GM12873 (cell line): ENCODE results near the gene PSENEN.

ENCODE experiments used
- TF ChIP-seq, protein P1 (sequence below): IDR thresholded peaks from 2 replicates; pipeline ENCODE4 v1.5.1; 2012; ENCODE audit warnings: low read depth, mild to moderate bottlenecking, moderate library complexity, low read length, control low read depth; ENCODE audit not compliant: insufficient read depth; ENCODE audit errors: missing control alignments

PSENEN gene, protein sequence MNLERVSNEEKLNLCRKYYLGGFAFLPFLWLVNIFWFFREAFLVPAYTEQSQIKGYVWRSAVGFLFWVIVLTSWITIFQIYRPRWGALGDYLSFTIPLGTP

GRCh38 chr19:35745328-35746086, at the start of gene PSENEN, which contains the start of gene U2AF1L4:
Gene PSENEN, plus strand, starts transcription at chr19:35745651. Its CDS starts 280 bp downstream, at chr19:35745931.
Gene U2AF1L4, minus strand, starts transcription at chr19:35745418. Its CDS starts 27 bp downstream, at chr19:35745391.
- TF ChIP-seq, protein P1, sequence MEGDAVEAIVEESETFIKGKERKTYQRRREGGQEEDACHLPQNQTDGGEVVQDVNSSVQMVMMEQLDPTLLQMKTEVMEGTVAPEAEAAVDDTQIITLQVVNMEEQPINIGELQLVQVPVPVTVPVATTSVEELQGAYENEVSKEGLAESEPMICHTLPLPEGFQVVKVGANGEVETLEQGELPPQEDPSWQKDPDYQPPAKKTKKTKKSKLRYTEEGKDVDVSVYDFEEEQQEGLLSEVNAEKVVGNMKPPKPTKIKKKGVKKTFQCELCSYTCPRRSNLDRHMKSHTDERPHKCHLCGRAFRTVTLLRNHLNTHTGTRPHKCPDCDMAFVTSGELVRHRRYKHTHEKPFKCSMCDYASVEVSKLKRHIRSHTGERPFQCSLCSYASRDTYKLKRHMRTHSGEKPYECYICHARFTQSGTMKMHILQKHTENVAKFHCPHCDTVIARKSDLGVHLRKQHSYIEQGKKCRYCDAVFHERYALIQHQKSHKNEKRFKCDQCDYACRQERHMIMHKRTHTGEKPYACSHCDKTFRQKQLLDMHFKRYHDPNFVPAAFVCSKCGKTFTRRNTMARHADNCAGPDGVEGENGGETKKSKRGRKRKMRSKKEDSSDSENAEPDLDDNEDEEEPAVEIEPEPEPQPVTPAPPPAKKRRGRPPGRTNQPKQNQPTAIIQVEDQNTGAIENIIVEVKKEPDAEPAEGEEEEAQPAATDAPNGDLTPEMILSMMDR: no peak

DNA sequence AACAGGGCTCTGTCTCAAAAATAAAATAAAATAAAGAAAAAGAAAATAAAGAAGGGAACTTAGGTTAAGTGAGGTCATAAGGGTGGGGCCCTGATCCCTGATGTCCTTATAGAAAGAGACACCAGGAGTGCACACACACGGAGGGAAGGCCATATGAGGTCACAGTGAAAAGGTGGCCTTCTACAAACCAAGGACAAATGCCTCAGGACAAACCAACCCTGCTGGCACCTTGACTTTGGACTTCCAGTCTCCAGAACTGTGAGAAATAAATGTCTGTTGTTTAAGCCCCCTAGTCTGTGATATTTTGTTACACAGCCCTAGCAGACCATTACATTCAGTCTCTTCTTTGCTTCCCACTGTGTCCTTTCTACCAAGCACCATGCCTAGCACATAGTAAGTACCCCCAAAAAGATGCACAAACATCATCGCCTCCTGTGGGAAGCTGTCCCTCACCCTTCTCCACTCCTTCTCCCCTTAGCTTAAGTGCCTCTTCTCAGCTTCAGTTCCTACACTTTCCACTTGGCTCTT, 49.5 kb upstream of the PSENEN start:
- TF ChIP-seq, protein P1: no peak

DNA sequence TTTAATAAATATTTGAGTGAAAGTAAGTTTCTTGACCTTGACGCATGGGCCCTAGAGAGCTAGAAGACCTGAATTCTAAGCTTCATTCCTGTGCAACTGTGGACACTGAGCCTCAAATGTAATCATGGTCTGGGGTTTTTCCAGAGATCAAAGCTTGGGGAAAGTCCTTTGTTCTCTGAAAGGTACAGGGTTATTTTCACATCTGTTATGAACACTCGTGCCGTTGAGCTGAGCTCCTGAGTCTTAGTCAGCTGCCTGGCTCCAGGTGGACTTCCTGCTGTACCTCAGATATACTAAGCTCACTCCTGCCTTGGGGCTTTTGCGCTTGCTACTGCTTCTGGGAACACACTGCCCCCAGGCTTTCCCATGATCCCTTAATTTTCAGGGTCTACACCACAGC, 48.6 kb upstream of the PSENEN start:
- TF ChIP-seq, protein P1: no peak

DNA sequence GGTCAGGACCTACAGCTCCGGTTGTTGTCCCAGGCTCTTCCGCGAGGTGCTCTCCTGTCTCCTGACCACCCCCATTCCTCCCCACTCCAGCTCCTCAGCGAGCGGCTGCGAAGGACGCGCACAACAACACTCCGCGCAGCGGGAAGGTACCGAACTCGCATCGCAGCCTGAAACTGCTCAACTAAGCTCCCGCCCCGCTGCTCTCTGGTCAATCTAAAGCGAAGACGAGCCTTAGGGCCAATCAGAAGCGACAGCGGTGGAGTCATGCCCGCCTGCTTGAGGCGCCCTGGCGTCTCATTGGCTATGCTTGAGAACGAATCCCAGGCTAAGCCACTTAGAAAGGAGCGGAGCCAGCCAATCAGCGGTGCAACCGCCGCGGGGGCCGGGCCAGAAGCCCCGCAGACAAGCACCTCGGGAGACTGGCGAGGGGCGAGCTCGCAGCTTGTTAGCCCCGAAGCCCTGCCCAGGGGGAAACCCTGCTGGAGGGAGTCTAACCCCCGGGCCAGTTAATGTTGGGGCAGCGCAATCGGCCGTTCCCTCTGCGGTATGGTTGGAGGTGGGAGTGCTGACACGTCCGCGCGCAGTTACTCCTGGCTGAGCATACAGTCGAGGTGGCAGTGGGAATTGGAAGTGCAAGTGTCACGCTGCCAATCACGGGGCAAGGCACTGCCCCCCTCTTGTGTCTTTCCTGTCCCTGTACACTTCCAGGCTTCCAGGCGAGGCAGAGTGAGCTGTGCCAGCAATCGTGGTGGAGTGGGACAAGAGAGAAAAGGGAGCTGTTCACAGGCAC, 43.0 kb upstream of the PSENEN start:
- TF ChIP-seq, protein P1: no peak

DNA sequence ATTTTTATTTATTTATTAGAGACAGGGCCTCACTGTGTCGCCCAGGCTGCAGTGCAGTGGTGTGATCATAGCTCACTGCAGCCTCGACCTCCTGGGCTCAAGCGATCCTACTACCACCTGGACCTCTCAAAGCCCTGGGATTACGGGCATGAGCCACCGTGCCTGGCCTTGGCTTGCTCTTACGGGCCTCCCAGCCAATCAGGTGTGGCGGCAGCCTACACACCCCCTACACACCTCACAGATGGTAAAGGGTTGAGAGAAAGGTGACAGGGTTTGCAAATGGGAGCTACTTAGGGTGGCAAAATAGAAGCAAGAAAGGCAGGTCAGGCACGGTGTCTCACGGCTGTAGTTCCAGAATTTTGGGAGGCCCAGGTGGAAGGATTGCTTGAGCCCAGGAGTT, 42.1 kb upstream of the PSENEN start:
- TF ChIP-seq, protein P1: no peak

DNA sequence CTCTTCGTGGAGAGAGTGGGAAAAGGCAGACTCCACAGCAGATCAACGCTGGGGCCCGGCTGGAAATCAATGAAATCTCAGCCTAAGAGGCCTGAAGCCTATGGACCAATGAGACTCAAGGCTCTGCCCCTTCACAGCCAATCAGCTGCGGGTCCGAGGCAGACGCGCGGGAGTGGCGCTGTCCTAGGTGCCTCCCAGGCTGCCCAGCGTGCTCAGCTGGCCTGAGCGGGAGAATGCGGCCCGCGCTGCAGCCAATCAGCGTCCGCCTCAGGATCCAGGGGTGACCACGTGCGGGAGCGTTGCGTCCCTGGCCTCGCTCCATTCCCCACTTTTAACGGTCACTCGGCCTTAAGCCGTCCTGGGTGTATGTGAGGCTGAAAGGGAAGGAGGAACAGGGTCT, 41.2 kb upstream of the PSENEN start, which contains the start of gene ZBTB32:
Gene ZBTB32 (plus strand): TSS at position 341 of the 400 bp plus-strand sequence. CDS start 10,069 bp downstream, outside the sequence.
- TF ChIP-seq, protein P1: no peak

- TF ChIP-seq, protein P1: no peak
Measured at GRCh38 chr19:35708391-35708790, 37.1 kb upstream of the PSENEN start.
